HEK293 (cell line): Measurements from ENCODE around the gene NFIC.
A peak's percentile ranks its signal among the peaks of the same experiment; 100 is the strongest.

Experiments used
- AEBP2 ChIP-seq: fragments of 450-650 bp; formaldehyde crosslinking; IDR thresholded peaks from 2 replicates; pipeline ENCODE4 v1.5.1; 2016; ENCODE audit warnings: missing biosample characterization, missing genetic modification characterization, borderline replicate concordance
- HIC1 ChIP-seq: fragments of 450-650 bp; formaldehyde crosslinking; IDR thresholded peaks from 2 replicates; pipeline ENCODE4 v1.5.1; 2016; ENCODE audit warnings: missing biosample characterization, missing genetic modification characterization
- IKZF3 ChIP-seq: fragments of 450-650 bp; IDR thresholded peaks from 2 replicates; pipeline ENCODE4 v1.5.0; 2018; ENCODE audit warnings: missing biosample characterization, mild to moderate bottlenecking, missing genetic modification characterization, moderate library complexity
- KLF1 ChIP-seq: fragments of 450-650 bp; formaldehyde crosslinking; IDR thresholded peaks from 2 replicates; pipeline ENCODE4 v1.5.1; 2016; ENCODE audit warnings: missing biosample characterization, missing genetic modification characterization
- PRDM10 ChIP-seq: fragments of 450-650 bp; formaldehyde crosslinking; IDR thresholded peaks from 2 replicates; pipeline ENCODE4 v1.5.1; 2016; ENCODE audit warnings: missing biosample characterization, missing genetic modification characterization
- SP2 ChIP-seq: fragments of 450-650 bp; formaldehyde crosslinking; IDR thresholded peaks from 2 replicates; pipeline ENCODE4 v1.5.1; 2016; ENCODE audit warnings: missing biosample characterization, missing genetic modification characterization
- YY1 ChIP-seq: fragments of 450-650 bp; formaldehyde crosslinking; IDR thresholded peaks from 2 replicates; pipeline ENCODE4 v1.5.1; 2018; ENCODE audit warnings: missing biosample characterization, missing genetic modification characterization
- ZBTB1 ChIP-seq: fragments of 450-650 bp; formaldehyde crosslinking; IDR thresholded peaks from 2 replicates; pipeline ENCODE4 v1.5.1; 2016; ENCODE audit warnings: missing biosample characterization, missing genetic modification characterization
- ZFP69B ChIP-seq: fragments of 450-650 bp; formaldehyde crosslinking; IDR thresholded peaks from 2 replicates; pipeline ENCODE4 v1.5.1; 2016; ENCODE audit warnings: missing biosample characterization, missing genetic modification characterization
- ZIC2 ChIP-seq: fragments of 450-650 bp; formaldehyde crosslinking; IDR thresholded peaks from 2 replicates; pipeline ENCODE4 v1.5.1; 2016; ENCODE audit warnings: missing biosample characterization, missing genetic modification characterization
- ZNF133 ChIP-seq: fragments of 450-650 bp; formaldehyde crosslinking; IDR thresholded peaks from 2 replicates; pipeline ENCODE4 v1.5.1; 2016; ENCODE audit warnings: missing biosample characterization, missing genetic modification characterization
- ZNF211 ChIP-seq: fragments of 450-650 bp; formaldehyde crosslinking; IDR thresholded peaks from 2 replicates; pipeline ENCODE4 v1.5.1; 2016; ENCODE audit warnings: low read depth, missing biosample characterization, missing genetic modification characterization
- ZNF266 ChIP-seq: fragments of 450-650 bp; formaldehyde crosslinking; IDR thresholded peaks from 2 replicates; pipeline ENCODE4 v1.5.1; 2016; ENCODE audit warnings: missing biosample characterization, missing genetic modification characterization, low read depth
- ZNF324 ChIP-seq: fragments of 450-650 bp; formaldehyde crosslinking; IDR thresholded peaks from 2 replicates; pipeline ENCODE4 v1.5.1; 2016; ENCODE audit warnings: missing biosample characterization, missing genetic modification characterization
- ZNF366 ChIP-seq: fragments of 450-650 bp; formaldehyde crosslinking; conservative IDR thresholded peaks from 2 replicates; pipeline ENCODE4 v1.5.1; 2016; ENCODE audit warnings: missing biosample characterization, missing genetic modification characterization
- ZNF391 ChIP-seq: fragments of 450-650 bp; formaldehyde crosslinking; IDR thresholded peaks from 2 replicates; pipeline ENCODE4 v1.5.1; 2016; ENCODE audit warnings: low read depth, missing biosample characterization, missing genetic modification characterization, borderline replicate concordance
- ZNF555 ChIP-seq: fragments of 450-650 bp; formaldehyde crosslinking; conservative IDR thresholded peaks from 2 replicates; pipeline ENCODE4 v1.5.1; 2017; ENCODE audit warnings: missing biosample characterization, mild to moderate bottlenecking, missing genetic modification characterization, inconsistent platforms
- ZNF571 ChIP-seq: fragments of 450-650 bp; formaldehyde crosslinking; IDR thresholded peaks from 2 replicates; pipeline ENCODE4 v1.5.0; 2017; ENCODE audit warnings: missing biosample characterization, missing genetic modification characterization
- ZNF580 ChIP-seq: fragments of 450-650 bp; formaldehyde crosslinking; IDR thresholded peaks from 2 replicates; pipeline ENCODE4 v1.5.1; 2016; ENCODE audit warnings: missing biosample characterization, missing genetic modification characterization
- ZNF610 ChIP-seq: fragments of 450-650 bp; formaldehyde crosslinking; IDR thresholded peaks from 2 replicates; pipeline ENCODE4 v1.5.1; 2016; ENCODE audit warnings: missing biosample characterization, missing genetic modification characterization, borderline replicate concordance
- ZNF629 ChIP-seq: fragments of 450-650 bp; formaldehyde crosslinking; IDR thresholded peaks from 2 replicates; pipeline ENCODE4 v1.5.1; 2017; ENCODE audit warnings: missing biosample characterization, missing genetic modification characterization
- ZNF660 ChIP-seq: fragments of 450-650 bp; IDR thresholded peaks from 2 replicates; pipeline ENCODE4 v1.5.1; 2018; ENCODE audit warnings: missing biosample characterization, mild to moderate bottlenecking, missing genetic modification characterization
- ZNF670 ChIP-seq: fragments of 450-650 bp; formaldehyde crosslinking; IDR thresholded peaks from 2 replicates; pipeline ENCODE4 v1.5.1; 2016; ENCODE audit warnings: missing biosample characterization, missing genetic modification characterization, low read depth
- ZNF76 ChIP-seq: fragments of 450-650 bp; formaldehyde crosslinking; IDR thresholded peaks from 2 replicates; pipeline ENCODE4; 2016; ENCODE audit warnings: low read depth, missing biosample characterization, missing genetic modification characterization, borderline replicate concordance
- ZNF843 ChIP-seq: fragments of 450-650 bp; formaldehyde crosslinking; IDR thresholded peaks from 2 replicates; pipeline ENCODE4 v1.5.1; 2016; ENCODE audit warnings: missing biosample characterization, missing genetic modification characterization
- ZSCAN30 ChIP-seq: fragments of 450-650 bp; IDR thresholded peaks from 2 replicates; pipeline ENCODE4 v1.5.1; 2018; ENCODE audit warnings: missing biosample characterization, mild to moderate bottlenecking, missing genetic modification characterization, moderate library complexity
- ZXDB ChIP-seq: fragments of 450-650 bp; formaldehyde crosslinking; IDR thresholded peaks from 2 replicates; pipeline ENCODE4 v1.5.1; 2016; ENCODE audit warnings: missing biosample characterization, missing genetic modification characterization
- TF ChIP-seq, protein P1 (sequence below): sonication (generic); formaldehyde crosslinking; IDR thresholded peaks from 2 replicates; pipeline ENCODE4 v1.8.1; 2022; ENCODE audit warnings: mild to moderate bottlenecking, moderate library complexity, missing genetic modification reagents
- TF ChIP-seq, protein P2 (sequence below): fragments of 450-650 bp; formaldehyde crosslinking; IDR thresholded peaks from 2 replicates; pipeline ENCODE4 v1.5.1; 2016; ENCODE audit warnings: missing biosample characterization, missing genetic modification characterization

The NFIC gene

DNA sequence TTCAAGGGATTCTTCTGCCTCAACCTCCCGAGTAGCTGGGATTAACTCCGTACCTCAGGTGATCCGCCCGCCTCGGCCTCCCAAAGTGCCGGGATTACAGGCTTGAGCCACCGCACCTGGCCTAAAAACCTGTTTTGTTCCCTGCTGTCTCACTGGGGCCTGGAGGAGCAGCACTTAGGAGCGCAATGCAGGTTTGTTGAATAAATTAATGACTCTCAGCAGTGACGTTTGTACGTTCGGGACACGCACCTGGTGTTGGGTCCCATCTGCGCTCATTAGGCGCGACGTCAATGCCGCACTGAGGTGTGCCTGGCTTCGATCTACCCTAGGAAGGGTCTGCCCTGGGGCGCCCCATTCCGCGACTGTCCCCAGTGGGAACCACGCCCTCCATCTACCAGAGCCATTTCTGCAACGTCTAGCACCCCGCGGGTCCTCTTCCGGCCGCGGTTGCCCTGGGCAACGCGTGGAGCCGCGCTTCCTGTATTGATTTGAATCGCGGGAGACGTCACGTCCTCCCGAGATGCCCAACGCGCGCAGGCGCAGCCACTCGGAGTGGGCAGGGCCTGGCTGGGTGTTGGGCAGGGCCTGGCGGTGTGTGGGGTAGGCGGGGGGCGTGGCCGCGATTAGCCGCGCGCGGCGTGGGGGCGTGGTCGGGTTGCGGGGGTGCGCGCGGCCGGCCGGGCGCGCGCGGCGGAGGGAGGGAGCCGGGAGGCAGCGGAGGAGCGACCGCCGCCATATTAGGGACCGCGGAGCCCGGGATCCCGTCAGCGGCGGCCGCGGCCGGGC, 139.4 kb downstream of the NFIC start, which contains the start of gene FZR1 (continued):
- TF ChIP-seq PRDM10 (tag by site-specific recombination), result peak; percentile 28; the same call in 1 of the 2 replicates
- no peak for TF ChIP-seq ZNF670 (tag by site-specific recombination)
- no peak for TF ChIP-seq ZNF133
- TF ChIP-seq ZNF266 (tag by site-specific recombination), result no peak
- no peak for TF ChIP-seq ZNF366 (tag by site-specific recombination)
- TF ChIP-seq HIC1 (tag by site-specific recombination), result peak; percentile 96
- TF ChIP-seq AEBP2 (tag by site-specific recombination), result no peak
- TF ChIP-seq ZNF324 (tag by site-specific recombination), result 0 out of 2 replicates have a peak, but pooled peaks have one; percentile 52
- TF ChIP-seq ZIC2 (tag by site-specific recombination), result peak; percentile 58
- TF ChIP-seq ZBTB1 (tag by site-specific recombination), result no peak
- TF ChIP-seq, protein P1, sequence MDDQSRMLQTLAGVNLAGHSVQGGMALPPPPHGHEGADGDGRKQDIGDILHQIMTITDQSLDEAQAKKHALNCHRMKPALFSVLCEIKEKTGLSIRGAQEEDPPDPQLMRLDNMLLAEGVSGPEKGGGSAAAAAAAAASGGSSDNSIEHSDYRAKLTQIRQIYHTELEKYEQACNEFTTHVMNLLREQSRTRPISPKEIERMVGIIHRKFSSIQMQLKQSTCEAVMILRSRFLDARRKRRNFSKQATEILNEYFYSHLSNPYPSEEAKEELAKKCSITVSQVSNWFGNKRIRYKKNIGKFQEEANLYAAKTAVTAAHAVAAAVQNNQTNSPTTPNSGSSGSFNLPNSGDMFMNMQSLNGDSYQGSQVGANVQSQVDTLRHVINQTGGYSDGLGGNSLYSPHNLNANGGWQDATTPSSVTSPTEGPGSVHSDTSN (CRISPR knock-in tag), result 0 out of 2 replicates have a peak, but pooled peaks have one; percentile 27
- TF ChIP-seq ZNF391 (tag by site-specific recombination), result peak; percentile 11; the same call in 1 of the 2 replicates
- TF ChIP-seq ZNF211 (tag by site-specific recombination), result no peak
- TF ChIP-seq YY1 (tag by site-specific recombination), result peak; percentile 48; the same call in 1 of the 2 replicates
- no peak for TF ChIP-seq ZNF555 (tag by site-specific recombination)
- TF ChIP-seq IKZF3, result no peak
- peak; percentile 77 for TF ChIP-seq KLF1 (tag by site-specific recombination)
- TF ChIP-seq ZSCAN30 (tag by site-specific recombination), result no peak
- TF ChIP-seq, protein P2, sequence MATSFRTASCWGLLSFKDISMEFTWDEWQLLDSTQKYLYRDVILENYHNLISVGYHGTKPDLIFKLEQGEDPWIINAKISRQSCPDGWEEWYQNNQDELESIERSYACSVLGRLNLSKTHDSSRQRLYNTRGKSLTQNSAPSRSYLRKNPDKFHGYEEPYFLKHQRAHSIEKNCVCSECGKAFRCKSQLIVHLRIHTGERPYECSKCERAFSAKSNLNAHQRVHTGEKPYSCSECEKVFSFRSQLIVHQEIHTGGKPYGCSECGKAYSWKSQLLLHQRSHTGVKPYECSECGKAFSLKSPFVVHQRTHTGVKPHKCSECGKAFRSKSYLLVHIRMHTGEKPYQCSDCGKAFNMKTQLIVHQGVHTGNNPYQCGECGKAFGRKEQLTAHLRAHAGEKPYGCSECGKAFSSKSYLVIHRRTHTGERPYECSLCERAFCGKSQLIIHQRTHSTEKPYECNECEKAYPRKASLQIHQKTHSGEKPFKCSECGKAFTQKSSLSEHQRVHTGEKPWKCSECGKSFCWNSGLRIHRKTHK (tag by site-specific recombination), result no peak
- TF ChIP-seq ZNF610 (tag by site-specific recombination), result no peak
- TF ChIP-seq ZNF660, result 0 out of 2 replicates have a peak, but pooled peaks have one; percentile 12
- TF ChIP-seq ZNF843 (tag by site-specific recombination), result peak; percentile 47; the same call in 1 of the 2 replicates
- no peak for TF ChIP-seq ZNF571 (tag by site-specific recombination)
- TF ChIP-seq ZFP69B, result peak; percentile 71
- peak; percentile 87 for TF ChIP-seq SP2 (tag by site-specific recombination)
- TF ChIP-seq ZXDB, result peak; percentile 59
- TF ChIP-seq ZNF629, result peak; percentile 99
- peak; percentile 95 for TF ChIP-seq ZNF76 (tag by site-specific recombination)
- TF ChIP-seq ZNF580, result peak; percentile 38; the same call in 1 of the 2 replicates
